ENCODE measurements around the gene RELN. TPM values are rescaled to one million over a fixed set of nuclear protein-coding genes. Genes with fewer than 3 reads are reported as not detected.

Gene RELN
- total and polyA plus RNA-seq, 3 donors from 2014 or later = 3.8 to 5.8 (median 5.2) TPM

- H3K27ac ChIP-seq = no peak overlapping the region
- DNase-seq = no peak
- intact Hi-C loops (cut with DNase I; ENCODE audit: low total_unique reads) = no loop called here
- no peaks in the 10 kb centered on the region for H3K36me3 ChIP-seq (ENCODE audit: low read depth, missing control alignments)
- H3K27me3 ChIP-seq = no peaks in the 10 kb centered on the region
- TF ChIP-seq POLR2A (IDR thresholded peaks at IDR 0.05) (no peak), CTCF (IDR thresholded peaks at IDR 0.05) (no peak)
- H3K9me3 ChIP-seq = no peaks in the 10 kb centered on the region
- no peak overlapping the region for H3K4me3 ChIP-seq
- 85 to 91% methylated on average over 1 of the region's 1 CpG for WGBS, 2 donors
- no peaks in the 10 kb centered on the region for H3K4me1 ChIP-seq
These were observed 5.4 kb downstream of the RELN start for GRCh38 chr7:103984050-103984449.

GRCh38 chr7:103983201-103983977 lies 6.1 kb downstream of the RELN start:
- Histone ChIP-seq H3K9me3 (no peaks in the 10 kb centered on the region), H3K27ac (no peak overlapping the region), H3K4me3 (no peak overlapping the region), H3K36me3 (ENCODE audit: low read depth, missing control alignments) (no peaks in the 10 kb centered on the region), H3K27me3 (no peaks in the 10 kb centered on the region), H3K4me1 (no peaks in the 10 kb centered on the region)
- WGBS, 2 donors = 63 to 67% methylated on average over 6 of the region's 6 CpGs
- TF ChIP-seq POLR2A (IDR thresholded peaks at IDR 0.05) (no peak), CTCF (IDR thresholded peaks at IDR 0.05) (no peak)
- intact Hi-C loops (cut with DNase I; ENCODE audit: low total_unique reads) = no loop called here
- DNase-seq = no peak

GRCh38 chr7:103981003-103981423 lies 8.4 kb downstream of the RELN start:
- intact Hi-C loops (cut with DNase I; ENCODE audit: low total_unique reads) = no loop called here
- Histone ChIP-seq H3K4me3 (no peak overlapping the region), H3K36me3 (ENCODE audit: low read depth, missing control alignments) (no peaks in the 10 kb centered on the region), H3K4me1 (no peaks in the 10 kb centered on the region), H3K27ac (no peak overlapping the region), H3K27me3 (no peaks in the 10 kb centered on the region), H3K9me3 (no peaks in the 10 kb centered on the region)
- WGBS, 2 donors = 46 to 51% methylated on average over 2 of the region's 2 CpGs
- no peak for DNase-seq
- TF ChIP-seq CTCF (IDR thresholded peaks at IDR 0.05) (no peak), POLR2A (IDR thresholded peaks at IDR 0.05) (no peak)

GRCh38 chr7:103972779-103973434 lies 16.6 kb downstream of the RELN start:
- H3K9me3 ChIP-seq = no peaks in the 10 kb centered on the region
- no peak for TF ChIP-seq CTCF (IDR thresholded peaks at IDR 0.05)
- TF ChIP-seq POLR2A (IDR thresholded peaks at IDR 0.05) = no peak
- DNase-seq = no peak
- H3K27ac ChIP-seq = no peak overlapping the region
- 9 to 31% methylated on average over 2 of the region's 2 CpGs for WGBS, 2 donors
- H3K4me3 ChIP-seq = no peak overlapping the region
- H3K36me3 ChIP-seq (ENCODE audit: low read depth, missing control alignments) = no peaks in the 10 kb centered on the region
- no peaks in the 10 kb centered on the region for H3K27me3 ChIP-seq
- intact Hi-C loops (cut with DNase I; ENCODE audit: low total_unique reads) = no loop called here
- H3K4me1 ChIP-seq = no peaks in the 10 kb centered on the region

Measured in testis (tissue), 3 donors.